H1 (cell line): ENCODE results near the gene ZRANB2. TPM values are rescaled to one million over a fixed set of nuclear protein-coding genes. Genes with fewer than 3 reads are reported as not detected.

Experiments used
- CTCF ChIA-PET: fragments of 300-600 bp; sonication (Branson Sonifier 250); formaldehyde crosslinking; loops from one replicate; lab custom pipeline; 2021; ENCODE audit not compliant: partially characterized antibody; lab: Charles Lee
- POLR2A ChIA-PET: fragments of 300-600 bp; sonication (Branson Sonifier 250); formaldehyde crosslinking; loops from one replicate; lab custom pipeline; 2021; ENCODE audit warnings: inconsistent platforms; ENCODE audit not compliant: partially characterized antibody; lab: Charles Lee
- DNase-seq, 2 experiments: peaks; one replicate each; pipeline versions ENCODE4 v3.0.0 to v3.0.0-alpha.2; 2010 to 2022; ENCODE audit warnings: low spot score in 2 of 2, low read depth in 1 of 2, mixed read lengths in 1 of 2
- FAIRE-seq: peaks from 2 replicates; lab custom pipeline; 2011; peaks lifted over from hg19 to GRCh38; lab: Jason Lieb, UNC
- H2AFZ ChIP-seq: 2 replicates; pipeline ENCODE4 v1.8.1; 2012; ENCODE audit warnings: low read length, inconsistent platforms
- H2AK5ac ChIP-seq: 2 replicates; pipeline ENCODE4 v1.6.1; 2013; ENCODE audit warnings: low read depth, low read length
- H2BK120ac ChIP-seq: replicated peaks from 2 replicates; pipeline ENCODE3; 2013; ENCODE audit warnings: low read depth, low read length, inconsistent platforms
- H2BK12ac ChIP-seq: 2 replicates; pipeline ENCODE4 v1.6.1; 2013; ENCODE audit warnings: low read depth, low read length
- H2BK15ac ChIP-seq: 2 replicates; pipeline ENCODE4 v1.6.1; 2013; ENCODE audit warnings: low read length
- H2BK20ac ChIP-seq: 2 replicates; pipeline ENCODE4 v1.6.1; 2013; ENCODE audit warnings: low read length
- H2BK5ac ChIP-seq: 2 replicates; pipeline ENCODE4 v1.6.1; 2013; ENCODE audit warnings: low read depth, low read length
- H3K14ac ChIP-seq: 2 replicates; pipeline ENCODE4 v1.6.1; 2013; ENCODE audit warnings: inconsistent platforms; ENCODE audit not compliant: insufficient read length
- H3K18ac ChIP-seq: 2 replicates; pipeline ENCODE4 v1.6.1; 2013; ENCODE audit warnings: low read length; ENCODE audit errors: extremely low read depth
- H3K23ac ChIP-seq: 2 replicates; pipeline ENCODE4 v1.6.1; 2013; ENCODE audit warnings: inconsistent platforms; ENCODE audit not compliant: insufficient read length
- H3K23me2 ChIP-seq: 2 replicates; pipeline ENCODE4 v1.6.1; 2013; ENCODE audit warnings: low read depth, low read length
- H3K27ac ChIP-seq: 2 replicates; pipeline ENCODE4 v1.6.1; 2011; ENCODE audit warnings: low read depth, low read length, inconsistent platforms
- H3K27me3 ChIP-seq, 4 experiments: replicated peaks in 1 of 4; 1 replicate in 1 of 4; 2 replicates in 3 of 4; pipeline versions ENCODE4 v1.6.1 to v1.8.1; 2011 to 2013; ENCODE audit warnings: low read length in 3 of 4, mild to moderate bottlenecking in 3 of 4, inconsistent platforms in 2 of 4, mixed read lengths in 2 of 4, moderate library complexity in 1 of 4; ENCODE audit not compliant: control insufficient read depth in 3 of 4, insufficient read depth in 3 of 4; ENCODE audit errors: extremely low read depth in 1 of 4
- H3K36me3 ChIP-seq, 4 experiments: 2 replicates each; pipeline versions ENCODE4 v1.6.1 to v1.8.1; 2011 to 2013; ENCODE audit warnings: mild to moderate bottlenecking in 4 of 4, low read length in 3 of 4, moderate library complexity in 2 of 4, control low read depth in 1 of 4, inconsistent platforms in 1 of 4; ENCODE audit not compliant: insufficient read depth in 4 of 4, control insufficient read depth in 2 of 4
- H3K4ac ChIP-seq: replicated peaks from 2 replicates; pipeline ENCODE3; 2013; ENCODE audit warnings: low read length, low read depth, mixed read lengths, inconsistent platforms; ENCODE audit not compliant: insufficient read length
- H3K4me1 ChIP-seq, 4 experiments: replicated peaks in 1 of 4; 1 replicate in 1 of 4; 2 replicates in 3 of 4; pipeline versions ENCODE4 v1.6.1 to v1.8.1; 2011 to 2013; ENCODE audit warnings: low read length in 3 of 4, inconsistent platforms in 2 of 4, mixed read lengths in 1 of 4; ENCODE audit not compliant: insufficient read depth in 4 of 4, control insufficient read depth in 3 of 4
- H3K4me2 ChIP-seq, 2 experiments: 2 replicates each; pipeline versions ENCODE4 v1.6.1 to v1.8.1; 2011 to 2013; ENCODE audit warnings: low read depth in 2 of 2, low read length in 2 of 2, control low read depth in 1 of 2, inconsistent platforms in 1 of 2, mild to moderate bottlenecking in 1 of 2; ENCODE audit not compliant: insufficient read depth in 1 of 2
- H3K4me3 ChIP-seq, 4 experiments: fragments of 200-600, 300-600 bp in 1 of 4; sonication (generic), shearing (Covaris generic), sonication (Bioruptor Twin) in 1 of 4; 2 replicates each; pipeline versions ENCODE4 v1.5.1 to v1.8.1; 2011 to 2016; ENCODE audit warnings: low read length in 4 of 4, low read depth in 3 of 4, control low read depth in 2 of 4, inconsistent platforms in 2 of 4, mild to moderate bottlenecking in 2 of 4, mixed read lengths in 1 of 4, moderate library complexity in 1 of 4; ENCODE audit not compliant: insufficient read depth in 2 of 4; ENCODE audit errors: extremely low read depth in 1 of 4
- H3K56ac ChIP-seq: replicated peaks from 2 replicates; pipeline ENCODE3; 2013; ENCODE audit warnings: low read depth, mild to moderate bottlenecking, mixed read lengths, low read length, inconsistent platforms; ENCODE audit not compliant: insufficient read length
- H3K79me1 ChIP-seq: 2 replicates; pipeline ENCODE4 v1.6.1; 2013; ENCODE audit warnings: low read depth, low read length, control low read depth
- H3K79me2 ChIP-seq, 2 experiments: 2 replicates each; pipeline versions ENCODE4 v1.6.1 to v1.8.1; 2012 to 2013; ENCODE audit warnings: low read length in 2 of 2, mild to moderate bottlenecking in 2 of 2, inconsistent platforms in 1 of 2; ENCODE audit not compliant: insufficient read depth in 2 of 2, control insufficient read depth in 1 of 2
- H3K9ac ChIP-seq, 4 experiments: replicated peaks in 1 of 4; 1 replicate in 1 of 4; 2 replicates in 3 of 4; pipeline versions ENCODE4 v1.6.1 to v1.8.1; 2011 to 2013; ENCODE audit warnings: low read depth in 3 of 4, low read length in 3 of 4, control low read depth in 2 of 4, mild to moderate bottlenecking in 2 of 4, moderate library complexity in 2 of 4, inconsistent platforms in 1 of 4; ENCODE audit errors: extremely low read depth in 1 of 4
- H3K9me3 ChIP-seq, 2 experiments: 2 replicates each; pipeline versions ENCODE4 v1.6.1 to v1.8.1; 2012 to 2013; ENCODE audit warnings: mild to moderate bottlenecking in 2 of 2, moderate library complexity in 2 of 2, control low read depth in 1 of 2, inconsistent platforms in 1 of 2, low read depth in 1 of 2, low read length in 1 of 2, mixed read lengths in 1 of 2; ENCODE audit not compliant: insufficient read depth in 2 of 2
- H4K20me1 ChIP-seq, 2 experiments: replicated peaks in 1 of 2; 2 replicates each; pipeline versions ENCODE3 to v1.8.1; 2011 to 2013; ENCODE audit warnings: inconsistent platforms in 2 of 2, low read length in 2 of 2, mild to moderate bottlenecking in 1 of 2; ENCODE audit not compliant: insufficient read depth in 2 of 2, control insufficient read depth in 1 of 2
- H4K5ac ChIP-seq: 2 replicates; pipeline ENCODE4 v1.6.1; 2013; ENCODE audit warnings: low read length, low read depth, mixed read lengths, inconsistent platforms; ENCODE audit not compliant: insufficient read length
- H4K8ac ChIP-seq: 2 replicates; pipeline ENCODE4 v1.8.0; 2013; ENCODE audit warnings: mild to moderate bottlenecking, moderate library complexity, low read length, inconsistent platforms; ENCODE audit not compliant: insufficient read depth; ENCODE audit errors: extremely low read depth
- H4K91ac ChIP-seq: replicated peaks from 2 replicates; pipeline ENCODE3; 2013; ENCODE audit warnings: low read length, mixed read lengths, inconsistent platforms; ENCODE audit not compliant: insufficient read length
- RFX5 ChIP-seq: IDR thresholded peaks from 2 replicates; pipeline ENCODE4 v1.6.1; 2011; ENCODE audit warnings: low read depth, low read length, improper control_type of control experiment, borderline replicate concordance
- WGBS, 2 experiments: shearing (Covaris generic) in 1 of 2; methylation state at CpG; one replicate each; pipeline versions ENCODE4 v1.1.6 to v1.1.7; 2013 to 2015; ENCODE audit warnings: low lambda C conversion rate in 2 of 2, mixed read lengths in 2 of 2, inconsistent platforms in 1 of 2, low coverage in 1 of 2, missing lambda C conversion rate in 1 of 2; ENCODE audit not compliant: insufficient replicate concordance in 2 of 2, insufficient coverage in 1 of 2, insufficient read length in 1 of 2; ENCODE audit errors: extremely low coverage in 1 of 2, missing lambda C conversion rate in 1 of 2; 5-methylcytosine and 5-hydroxymethylcytosine counted together
- polyA plus RNA-seq, 7 experiments: library from polyadenylated mRNA; depleted of rRNA in 3 of 7; stranded (reverse) in 5 of 7; unstranded in 2 of 7; fragments of >200 nt in 5 of 7; fragments of 200-250 nt in 2 of 7; gene quantifications; 1 replicate in 5 of 7; 2 replicates in 1 of 7; 4 replicates in 1 of 7; pipeline versions ENCODE4 v1.2.1 to v1.2.3, GENCODE V29; 2011 to 2013; ENCODE audit warnings: missing spikeins in 2 of 7, mixed read lengths in 2 of 7
- total RNA-seq: library from RNA; stranded (reverse); fragmentation: NEBNext Ultra II Directional; extraction: Animal tissue kit (Norgen Biotek cat#: 25700); gene quantifications from 2 replicates; pipeline ENCODE4 v1.2.1, GENCODE V29; 2021

Gene ZRANB2
- total and polyA plus RNA-seq, 2 of the 8 experiments (the other 6 are each of a cell fraction or from before 2014, with no cell fraction given), result 35.8 to 103 TPM

DNA sequence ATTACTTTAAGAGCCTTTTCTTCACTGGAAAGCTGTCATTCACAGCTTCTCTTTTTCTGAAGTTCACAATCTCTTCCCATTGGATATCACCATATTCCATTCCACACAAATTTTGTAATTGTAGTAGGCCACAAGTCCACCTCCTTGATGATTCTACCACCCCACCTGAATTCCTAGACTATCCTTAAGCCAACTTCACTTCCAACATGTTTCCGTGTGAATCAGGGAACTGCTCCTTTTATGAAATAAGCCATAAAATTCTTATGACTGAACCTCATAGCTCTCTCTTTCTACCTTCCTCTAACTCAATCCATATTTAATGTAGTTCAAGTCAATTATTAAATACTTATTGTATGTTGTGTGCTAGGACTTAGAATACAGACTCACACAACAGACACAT lies 16.6 kb upstream of the ZRANB2 start:
- no peak overlapping the region for H2BK12ac ChIP-seq
- FAIRE-seq (no peak), DNase-seq (no peak)
- H3K56ac ChIP-seq, result no peak overlapping the region
- H3K14ac ChIP-seq, result no peak overlapping the region
- no peaks in the 10 kb centered on the region for H3K9me3 ChIP-seq
- H4K91ac ChIP-seq, result no peak overlapping the region
- H3K4ac ChIP-seq, result no peak overlapping the region
- no peak overlapping the region for H3K23ac ChIP-seq
- H3K4me2 ChIP-seq, result no peak overlapping the region
- H3K79me2 ChIP-seq, result no peaks in the 10 kb centered on the region
- no peak overlapping the region for H3K18ac ChIP-seq
- H3K27me3 ChIP-seq, result no peaks in the 10 kb centered on the region
- ChIA-PET CTCF (interaction anchor here (0.5 kb wide), 1 partner anchor 212 kb away, joined by 3 read pairs; no protein-coding TSS in a partner anchor), POLR2A (no interaction called here)
- H3K23me2 ChIP-seq, result no peaks in the 10 kb centered on the region
- H2BK120ac ChIP-seq, result no peak overlapping the region
- H2BK20ac ChIP-seq, result no peak overlapping the region
- no peak overlapping the region for H4K8ac ChIP-seq
- no peak overlapping the region for H2BK15ac ChIP-seq
- no peak overlapping the region for H4K5ac ChIP-seq
- H3K4me1 ChIP-seq, result no peaks in the 10 kb centered on the region
- no peaks in the 10 kb centered on the region for H3K36me3 ChIP-seq
- H4K20me1 ChIP-seq, result no peaks in the 10 kb centered on the region
- H2BK5ac ChIP-seq, result no peak overlapping the region
- H3K9ac ChIP-seq, result no peak overlapping the region
- no peak overlapping the region for H2AK5ac ChIP-seq
- WGBS, 2 experiments, result 89% methylated on average over 1 of the region's 1 CpG; no CpG with 5 or more reads in 1 of the 2 experiments
- no peak overlapping the region for H2AFZ ChIP-seq
- no peak overlapping the region for H3K4me3 ChIP-seq
- no peaks in the 10 kb centered on the region for H3K79me1 ChIP-seq
- no peak for TF ChIP-seq RFX5
- H3K27ac ChIP-seq, result no peak overlapping the region
